ENCODE results near the gene ERICH6B.

Gene ERICH6B

GRCh38 chr13:45621950-45622349, 6.4 kb upstream of the ERICH6B start:
- H3K4me3 ChIP-seq (ENCODE audit: control insufficient read depth, low read depth, low read length) = no peak overlapping the region
- TF ChIP-seq CTCF (conservative IDR thresholded peaks at IDR 0.05; ENCODE audit: control insufficient read depth, insufficient read depth, low read depth, low read length) = no peak
- no peak for DNase-seq (ENCODE audit: low read depth)

- no peak for DNase-seq (ENCODE audit: low read depth)
- no peak for TF ChIP-seq CTCF (conservative IDR thresholded peaks at IDR 0.05; ENCODE audit: control insufficient read depth, insufficient read depth, low read depth, low read length)
- no peak overlapping the region for H3K4me3 ChIP-seq (ENCODE audit: control insufficient read depth, low read depth, low read length)
Measured at GRCh38 chr13:45607931-45608330, 7.6 kb downstream of the ERICH6B start.

- no peak for TF ChIP-seq CTCF (conservative IDR thresholded peaks at IDR 0.05; ENCODE audit: control insufficient read depth, insufficient read depth, low read depth, low read length)
- no peak overlapping the region for H3K4me3 ChIP-seq (ENCODE audit: control insufficient read depth, low read depth, low read length)
- DNase-seq (ENCODE audit: low read depth) = no peak
Measured at GRCh38 chr13:45604892-45605291, 10.6 kb downstream of the ERICH6B start.

GRCh38 chr13:45603338-45603737, 12.2 kb downstream of the ERICH6B start:
- no peak for DNase-seq (ENCODE audit: low read depth)
- H3K4me3 ChIP-seq (ENCODE audit: control insufficient read depth, low read depth, low read length) = no peak overlapping the region
- TF ChIP-seq CTCF (conservative IDR thresholded peaks at IDR 0.05; ENCODE audit: control insufficient read depth, insufficient read depth, low read depth, low read length) = no peak

- no peak for DNase-seq (ENCODE audit: low read depth)
- H3K4me3 ChIP-seq (ENCODE audit: control insufficient read depth, low read depth, low read length) = no peak overlapping the region
Measured at GRCh38 chr13:45602183-45603170, 13.1 kb downstream of the ERICH6B start.

GRCh38 chr13:45601680-45602079, 13.9 kb downstream of the ERICH6B start:
- H3K4me3 ChIP-seq (ENCODE audit: control insufficient read depth, low read depth, low read length) = no peak overlapping the region
- DNase-seq (ENCODE audit: low read depth) = no peak
- no peak for TF ChIP-seq CTCF (conservative IDR thresholded peaks at IDR 0.05; ENCODE audit: control insufficient read depth, insufficient read depth, low read depth, low read length)

More at GRCh38 chr13:45602183-45603170, 13.1 kb downstream of the ERICH6B start:
- no peak for TF ChIP-seq CTCF (conservative IDR thresholded peaks at IDR 0.05; ENCODE audit: control insufficient read depth, insufficient read depth, low read depth, low read length)
